Mesothelial cell of epicardium (in vitro differentiated cells): ENCODE data around the gene TAGLN2. TPM values are rescaled to one million over a fixed set of nuclear protein-coding genes. Genes with fewer than 3 reads are reported as not detected.

Experiments used
- DNase-seq, 2 experiments: peaks; one replicate each; pipeline ENCODE4 v3.0.0; 2021; ENCODE audit warnings: low spot score in 2 of 2; ENCODE audit not compliant: unreplicated experiment in 2 of 2
- H3K27ac Mint-ChIP-seq: 2 replicates; pipeline ENCODE4 v1.8.0; 2021; ENCODE audit warnings: mixed read lengths
- H3K27me3 Mint-ChIP-seq: 2 replicates; pipeline ENCODE4 v1.8.0; 2021; ENCODE audit warnings: low read depth, mixed read lengths
- H3K36me3 Mint-ChIP-seq: 2 replicates; pipeline ENCODE4 v1.8.0; 2021; ENCODE audit warnings: mixed read lengths
- H3K4me1 Mint-ChIP-seq: 2 replicates; pipeline ENCODE4 v1.8.0; 2021; ENCODE audit warnings: mixed read lengths
- H3K4me3 Mint-ChIP-seq: 2 replicates; pipeline ENCODE4 v1.8.0; 2021; ENCODE audit warnings: mild to moderate bottlenecking, moderate library complexity, mixed read lengths
- H3K9me3 Mint-ChIP-seq: 2 replicates; pipeline ENCODE4 v1.8.0; 2021; ENCODE audit warnings: mixed read lengths
- CTCF ChIP-seq: fragments of 200-600 bp; sonication (generic); IDR thresholded peaks from one replicate; pipeline ENCODE4 v1.5.0; 2021; ENCODE audit warnings: antibody characterized with exemption; ENCODE audit not compliant: unreplicated experiment
- total RNA-seq: library from RNA; stranded (reverse); gene quantifications from 3 replicates; pipeline ENCODE4 v1.2.1, GENCODE V29; 2021

Gene TAGLN2
- total RNA-seq, 1 donor from 2014 or later, result 41.6 TPM

- Mint-ChIP-seq H3K4me1 (peaks cover 7% of the 10 kb centered on the region), H3K4me3 (no peak overlapping the region), H3K27ac (no peak overlapping the region), H3K27me3 (peaks cover 43% of the 10 kb centered on the region), H3K36me3 (no peaks in the 10 kb centered on the region), H3K9me3 (peaks cover 5% of the 10 kb centered on the region)
- no peak for DNase-seq
- TF ChIP-seq CTCF, result no peak
Measured at GRCh38 chr1:159968901-159969300, 43.6 kb upstream of the TAGLN2 start.

- H3K27me3 Mint-ChIP-seq, result peaks cover 41% of the 10 kb centered on the region
- DNase-seq, result no peak
- TF ChIP-seq CTCF, result no peak
- peaks cover 5% of the 10 kb centered on the region for H3K9me3 Mint-ChIP-seq
- H3K4me1 Mint-ChIP-seq, result peaks cover 15% of the 10 kb centered on the region
- no peak overlapping the region for H3K27ac Mint-ChIP-seq
- H3K4me3 Mint-ChIP-seq, result no peak overlapping the region
- no peaks in the 10 kb centered on the region for H3K36me3 Mint-ChIP-seq
Measured at GRCh38 chr1:159965263-159965662, 40.0 kb upstream of the TAGLN2 start.

GRCh38 chr1:159964144-159964543 is 38.8 kb upstream of the TAGLN2 start:
- no peak for DNase-seq
- H3K9me3 Mint-ChIP-seq, result peaks cover 5% of the 10 kb centered on the region
- H3K27me3 Mint-ChIP-seq, result peaks cover 41% of the 10 kb centered on the region
- H3K4me1 Mint-ChIP-seq, result peaks cover 22% of the 10 kb centered on the region
- no peak overlapping the region for H3K27ac Mint-ChIP-seq
- TF ChIP-seq CTCF, result no peak
- H3K36me3 Mint-ChIP-seq, result no peaks in the 10 kb centered on the region
- no peak overlapping the region for H3K4me3 Mint-ChIP-seq

GRCh38 chr1:159962176-159962575 is 36.9 kb upstream of the TAGLN2 start:
- no peak for TF ChIP-seq CTCF
- H3K4me1 Mint-ChIP-seq, result peaks cover 30% of the 10 kb centered on the region
- H3K27me3 Mint-ChIP-seq, result peaks cover 23% of the 10 kb centered on the region
- no peak for DNase-seq
- H3K36me3 Mint-ChIP-seq, result no peaks in the 10 kb centered on the region
- peaks cover 5% of the 10 kb centered on the region for H3K9me3 Mint-ChIP-seq
- H3K27ac Mint-ChIP-seq, result no peak overlapping the region
- H3K4me3 Mint-ChIP-seq, result no peak overlapping the region

GRCh38 chr1:159961636-159962035 is 36.3 kb upstream of the TAGLN2 start:
- Mint-ChIP-seq H3K27ac (no peak overlapping the region), H3K4me3 (no peak overlapping the region), H3K27me3 (peaks cover 19% of the 10 kb centered on the region), H3K9me3 (peaks cover 5% of the 10 kb centered on the region), H3K4me1 (peaks cover 30% of the 10 kb centered on the region), H3K36me3 (no peaks in the 10 kb centered on the region)
- no peak for DNase-seq
- no peak for TF ChIP-seq CTCF
